Dermis blood vessel endothelial cell (primary cell): ENCODE results near the gene MAML2. TPM values are rescaled to one million over a fixed set of nuclear protein-coding genes. Genes with fewer than 3 reads are reported as not detected.
"Not testable (repeated sequence)": the region's sequence is repeated elsewhere in the genome, so short reads cannot be mapped to it uniquely, and the experiment has no call there.

Source experiments
- DNase-seq: peaks from one replicate; pipeline ENCODE4 v3.0.0; 2010
- total RNA-seq: library from RNA; depleted of rRNA; stranded (reverse); fragments of >200 nt; gene quantifications from 2 replicates; pipeline ENCODE4 v1.2.3, GENCODE V29; 2014

Gene MAML2
- total RNA-seq, 1 donor from 2014 or later, result 6.3 TPM

DNA sequence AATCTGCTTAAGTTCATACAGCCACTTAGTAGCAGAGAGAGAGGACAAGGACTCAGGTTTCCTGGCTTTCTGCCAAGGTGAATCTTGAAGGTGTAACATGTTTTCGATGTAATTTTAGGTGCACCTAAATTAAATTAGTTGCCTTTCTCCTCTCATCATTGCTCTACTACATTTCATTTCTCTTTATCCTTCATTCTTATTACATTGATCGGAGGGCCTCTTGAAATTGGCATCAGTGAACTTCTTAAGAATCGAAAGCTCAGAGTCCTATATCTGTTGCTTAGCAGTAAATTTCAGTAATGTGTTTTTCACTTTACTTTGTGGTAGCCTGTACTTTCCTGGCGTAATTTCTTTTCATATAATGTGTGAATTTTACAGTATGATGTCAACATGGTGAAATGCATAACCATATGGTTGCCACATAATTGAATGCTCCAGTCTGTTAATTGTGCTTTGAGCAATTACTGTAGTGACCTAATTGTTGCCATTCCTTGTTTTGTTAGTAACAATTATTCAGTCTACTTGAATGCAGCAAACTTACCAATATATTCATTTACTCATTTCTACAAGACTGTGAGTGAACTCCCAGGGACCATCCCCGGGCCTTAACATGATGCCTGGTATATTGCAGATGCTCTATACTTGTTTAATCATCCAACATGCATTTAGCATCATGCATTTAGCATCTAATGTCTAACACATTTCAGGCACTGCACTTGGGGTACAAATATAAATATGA is 138.1 kb downstream of the MAML2 start:
- DNase-seq, result no peak

DNA sequence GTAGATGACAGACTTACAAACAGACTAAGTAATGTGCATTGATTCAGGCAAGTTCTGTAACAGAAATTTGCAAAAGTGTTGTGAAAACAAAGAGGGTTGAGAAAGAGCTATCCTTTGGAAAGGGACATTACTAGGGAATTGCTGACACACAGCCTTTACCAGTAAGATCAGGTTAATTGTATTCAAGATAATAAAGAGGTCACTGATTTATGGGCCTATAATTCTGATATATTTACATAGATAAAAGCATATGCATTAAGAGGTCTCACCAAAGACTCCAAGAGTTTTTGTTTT is 138.7 kb downstream of the MAML2 start:
- DNase-seq, result no peak

DNA sequence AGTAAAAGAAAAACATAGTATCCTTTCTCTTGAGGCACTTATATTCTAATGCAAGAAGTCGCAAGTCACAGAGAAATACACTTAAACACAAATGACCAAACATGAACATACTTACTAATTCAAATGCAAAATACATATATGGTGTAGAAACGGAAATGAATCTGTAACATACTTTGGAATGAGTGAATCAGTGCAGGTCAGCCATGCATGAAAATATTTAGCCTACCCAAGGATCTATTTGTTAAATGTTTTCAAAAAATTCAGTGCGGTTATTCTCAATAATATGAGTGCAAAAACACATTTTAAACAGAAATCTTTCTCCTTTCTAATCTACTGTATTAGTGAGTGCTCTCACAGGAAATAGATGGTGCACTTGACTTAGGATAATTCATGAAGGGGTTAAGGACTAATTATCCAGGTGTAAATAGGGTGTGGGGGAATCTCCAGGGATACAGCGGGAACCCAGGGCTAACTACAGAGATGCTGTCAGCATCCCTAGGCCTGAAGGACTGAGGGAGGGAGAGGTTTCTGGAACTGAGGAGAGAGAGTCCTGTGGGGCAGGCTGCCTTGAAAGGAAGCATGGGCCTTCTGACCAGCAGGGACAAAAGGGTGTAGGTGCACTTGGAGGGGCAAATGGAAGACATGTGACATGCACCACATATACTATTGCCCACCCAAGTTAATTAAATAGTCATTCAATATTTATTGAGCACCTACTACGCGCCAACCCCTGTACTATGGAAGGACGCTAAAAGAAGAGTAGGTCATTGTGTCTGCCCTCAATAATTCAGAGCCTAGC is 139.2 kb downstream of the MAML2 start:
- DNase-seq, result no peak

DNA sequence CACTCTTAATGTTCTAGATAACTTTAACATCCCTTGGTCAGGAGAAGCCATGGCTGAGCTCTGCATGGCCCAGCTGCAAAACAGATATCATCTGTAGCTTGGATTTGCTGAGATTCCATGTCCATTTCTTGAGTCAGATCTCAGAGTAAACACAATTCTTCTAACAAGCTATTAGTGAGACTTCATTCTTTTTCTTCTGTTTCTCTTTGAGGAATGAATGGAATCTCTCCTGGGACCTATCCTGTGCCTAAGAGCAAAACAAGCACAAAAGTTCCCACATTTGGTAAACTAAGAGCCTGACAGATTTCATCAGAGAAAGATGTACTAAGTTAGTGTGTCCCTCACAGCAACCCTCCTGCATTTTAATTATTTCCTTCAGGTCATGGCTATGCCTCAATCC is 142.8 kb downstream of the MAML2 start:
- DNase-seq, result peak; percentile 49

DNA sequence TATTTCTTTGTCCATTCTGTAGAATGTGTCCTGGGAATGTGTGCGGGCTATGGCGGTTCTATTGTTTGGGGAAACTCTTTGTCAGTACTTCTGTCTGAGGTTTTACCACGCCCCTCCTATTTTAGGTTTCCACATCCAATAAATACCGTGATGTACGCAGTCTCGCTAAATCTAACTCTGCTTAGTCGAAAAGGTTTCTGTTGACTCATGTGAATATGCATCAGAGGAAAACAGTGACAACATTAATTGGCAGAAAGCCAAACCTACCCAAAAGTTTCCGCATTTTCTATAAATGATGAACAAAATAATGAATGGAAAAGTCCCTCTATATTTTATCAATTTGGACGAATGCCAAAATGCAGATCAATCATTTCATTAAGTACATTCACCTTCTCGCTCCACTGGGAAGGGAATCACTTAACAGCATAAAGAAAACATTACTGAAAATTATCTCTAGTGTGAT is 143.4 kb downstream of the MAML2 start:
- peak; percentile 94 for DNase-seq

DNA sequence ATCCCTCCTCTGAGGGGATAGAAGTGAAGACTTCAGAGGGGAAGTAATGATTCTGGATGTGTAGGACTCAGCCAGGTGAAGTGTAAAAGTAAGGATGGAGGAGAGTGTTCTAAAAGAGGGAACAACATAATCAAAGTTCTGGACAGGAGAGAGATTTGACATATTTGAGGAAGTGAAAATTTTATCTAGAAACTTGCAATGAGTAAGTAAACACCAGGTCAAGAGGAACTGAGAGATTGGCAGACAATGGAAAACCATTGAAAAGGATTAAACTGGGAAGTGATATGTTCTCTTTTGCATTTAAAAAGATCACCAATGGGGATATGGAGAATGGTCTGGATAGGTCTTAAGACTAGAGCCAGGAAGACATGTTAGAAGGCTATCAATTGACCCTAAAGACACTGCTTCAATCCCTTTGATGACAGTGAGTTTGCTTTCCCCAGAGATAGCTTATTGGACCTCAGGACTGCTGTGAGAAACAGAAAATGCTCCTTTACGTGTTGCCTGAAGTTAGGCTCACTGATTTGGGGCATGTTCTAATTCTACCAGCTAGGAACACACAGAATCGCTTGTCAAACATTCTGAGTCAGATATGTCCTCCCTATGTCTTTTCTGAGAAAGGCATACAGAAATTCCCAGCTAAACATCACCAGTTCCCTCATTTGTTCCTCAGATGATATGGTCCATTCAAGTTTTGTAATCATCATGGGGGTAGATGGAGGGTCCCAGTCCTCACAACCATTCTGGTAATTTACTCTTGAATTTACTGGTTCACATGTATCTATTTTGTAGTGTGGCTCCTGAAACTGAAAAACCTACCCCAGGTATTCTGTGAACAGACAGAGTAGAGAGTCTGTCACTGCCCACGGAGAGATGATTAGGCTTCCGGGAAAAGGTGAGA is 144.9 kb downstream of the MAML2 start:
- no peak for DNase-seq

DNA sequence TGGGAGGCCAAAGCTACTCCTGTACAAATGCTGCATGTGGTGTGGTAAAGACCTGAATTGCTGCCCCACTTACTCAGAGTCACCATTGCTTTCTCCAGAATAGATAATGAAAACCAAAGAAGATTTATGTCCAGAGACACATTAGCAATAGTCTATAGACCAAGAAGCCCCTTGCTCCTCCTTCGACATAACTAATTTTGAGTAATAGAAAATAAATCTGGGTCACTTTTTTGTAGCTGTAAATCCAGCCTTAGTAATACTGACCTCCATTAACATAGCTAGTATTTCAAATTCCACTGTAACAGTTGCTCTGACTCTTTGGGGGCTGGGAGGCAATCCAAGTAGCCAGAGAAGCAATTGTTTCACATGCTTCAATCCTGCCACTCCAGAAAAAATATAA is 145.9 kb downstream of the MAML2 start:
- DNase-seq, result no peak

DNA sequence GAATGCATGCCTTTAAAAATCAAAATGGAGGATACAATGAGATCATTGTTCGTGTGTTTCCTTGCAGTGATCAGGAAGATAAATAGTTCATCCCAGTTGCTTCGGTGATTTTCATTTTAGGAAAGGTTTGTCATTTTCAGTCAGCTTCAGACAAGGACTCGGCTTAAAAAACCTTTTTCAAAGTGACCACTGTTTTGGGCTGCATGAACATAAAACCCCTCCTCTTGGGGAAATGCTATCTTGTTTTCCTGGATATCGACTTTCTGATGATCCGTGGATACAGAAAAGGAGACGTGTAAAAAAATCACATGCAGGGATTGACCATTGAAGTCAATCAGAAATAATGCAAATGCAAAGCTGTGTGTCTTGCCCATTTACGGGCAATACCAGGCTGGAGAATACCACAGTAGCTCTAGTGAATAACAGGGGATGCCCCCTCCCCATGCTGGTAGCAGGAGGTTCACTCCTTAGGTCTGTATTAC is 146.8 kb downstream of the MAML2 start:
- DNase-seq, result no peak

DNA sequence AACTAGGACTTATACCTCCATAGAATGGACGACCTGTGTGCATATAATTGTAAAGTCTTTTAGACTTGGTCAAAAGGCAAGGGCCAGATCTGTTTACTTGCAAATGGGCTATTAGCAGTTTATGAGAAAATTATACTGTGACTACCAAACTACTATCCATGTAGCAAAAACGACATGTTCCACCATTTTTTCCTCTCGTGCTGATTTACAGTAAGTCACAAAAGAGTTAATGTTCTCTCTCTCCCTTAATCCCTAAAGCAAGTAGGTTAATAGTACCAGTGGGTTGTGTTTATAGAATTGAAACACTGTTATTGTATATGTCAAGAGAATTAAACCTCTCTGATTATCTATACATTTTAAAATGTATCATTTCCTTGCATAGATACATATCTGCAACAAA is 147.3 kb downstream of the MAML2 start:
- no peak for DNase-seq

DNA sequence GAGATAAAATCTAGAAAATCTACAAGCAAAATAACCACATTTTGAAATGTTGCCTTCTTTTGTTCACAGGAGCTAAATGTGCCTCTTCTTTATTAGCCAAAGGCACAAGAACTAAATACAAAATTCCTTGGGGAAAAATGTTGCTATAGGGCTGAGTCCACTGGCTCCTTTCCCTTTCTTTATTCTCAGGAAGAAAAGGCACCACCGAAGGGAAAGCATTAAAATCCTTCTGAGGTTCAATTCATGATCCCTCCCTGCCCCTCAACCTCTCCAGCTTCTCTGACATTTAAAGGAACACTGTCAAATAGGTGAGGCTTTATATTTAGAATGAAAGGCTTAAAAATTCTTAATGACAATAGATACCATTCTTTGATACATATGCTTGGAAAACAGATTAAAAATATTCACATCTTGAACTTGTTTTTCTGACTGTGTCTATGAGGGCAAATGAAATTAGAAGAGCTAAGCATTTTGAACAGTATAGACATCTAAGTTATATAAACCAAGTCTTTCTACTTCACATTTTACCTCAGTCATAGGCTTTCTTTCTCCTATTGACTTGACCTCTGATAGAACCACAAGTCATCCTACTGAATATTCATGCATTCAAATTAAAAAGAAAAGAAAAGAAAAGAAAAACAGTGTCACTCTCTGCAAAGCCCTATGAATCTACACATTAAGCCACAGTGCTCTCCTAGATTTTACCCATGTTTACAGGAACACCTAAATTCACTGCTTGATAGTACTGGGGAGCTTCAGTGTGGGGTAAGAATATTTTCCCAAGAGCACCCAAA is 148.2 kb downstream of the MAML2 start:
- DNase-seq, result no peak

DNA sequence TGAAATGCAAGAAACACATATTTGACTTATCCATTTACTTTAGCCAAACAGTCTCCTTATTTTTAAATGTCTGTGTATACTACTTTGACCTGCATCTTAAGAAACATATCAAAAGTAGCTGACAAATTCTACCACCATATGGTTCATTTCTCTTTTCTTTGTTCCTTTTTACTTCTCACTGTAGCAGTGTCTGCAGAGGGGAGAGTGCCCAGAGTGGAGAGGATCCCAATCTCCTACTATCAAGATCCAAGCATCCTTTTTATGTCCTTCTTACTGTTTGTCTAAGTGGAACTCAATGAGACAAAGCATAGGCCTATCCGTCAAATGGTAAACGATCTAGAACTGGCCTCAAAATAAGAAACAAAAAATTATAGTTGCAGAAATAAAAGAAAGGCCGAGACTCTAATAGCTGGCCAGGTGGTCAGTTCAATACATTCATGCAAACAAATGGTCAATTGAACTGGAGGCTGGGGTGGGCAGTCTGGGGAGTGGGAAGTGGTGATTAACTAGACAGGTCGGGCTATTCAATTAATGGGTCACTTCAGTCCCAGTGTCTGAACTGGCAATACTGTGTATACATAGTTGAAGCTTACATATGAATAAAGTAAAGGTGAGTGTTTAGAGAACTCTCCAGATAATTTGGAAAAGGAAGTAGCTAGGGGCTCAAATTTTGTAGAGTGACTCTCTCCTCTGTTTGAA is 149.1 kb downstream of the MAML2 start:
- no peak for DNase-seq

DNA sequence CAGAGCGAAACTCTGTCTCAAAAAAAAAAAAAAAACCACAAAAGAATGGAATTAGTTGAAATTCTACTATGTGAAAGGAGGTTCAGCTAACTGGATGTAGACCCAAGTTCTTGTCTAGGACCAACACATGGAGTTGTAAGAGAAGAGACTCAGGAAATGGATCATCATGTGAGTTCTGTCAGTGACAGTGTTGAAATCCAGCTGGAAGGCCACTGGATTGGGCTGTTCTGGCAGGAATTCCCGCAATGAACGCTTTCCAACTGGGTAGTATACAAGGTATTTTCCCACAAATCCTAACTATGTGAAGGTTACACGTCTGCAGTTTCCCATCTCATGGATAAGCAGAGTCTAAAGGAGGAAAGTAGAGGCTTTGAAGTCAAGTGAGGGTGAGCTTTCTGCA is 151.2 kb downstream of the MAML2 start:
- no peak for DNase-seq

DNA sequence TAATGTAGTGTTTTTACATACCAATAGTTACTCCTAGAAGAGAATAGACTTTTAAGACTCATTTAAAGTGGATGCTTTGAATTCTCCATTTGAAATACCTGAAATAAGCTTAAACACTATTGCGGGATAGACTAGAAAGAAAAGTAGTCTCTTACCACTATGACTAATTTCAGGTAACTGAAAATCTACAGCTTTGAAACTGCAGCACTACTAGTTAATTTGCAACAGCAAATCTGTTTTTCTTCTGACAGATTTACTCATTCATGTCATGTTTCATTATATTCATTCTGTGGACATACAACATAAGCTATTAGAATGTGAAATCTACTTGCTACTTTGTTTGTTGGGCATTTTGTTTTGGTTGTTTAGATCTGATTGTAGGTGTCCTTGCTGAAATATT is 153.6 kb downstream of the MAML2 start:
- DNase-seq, result no peak

DNA sequence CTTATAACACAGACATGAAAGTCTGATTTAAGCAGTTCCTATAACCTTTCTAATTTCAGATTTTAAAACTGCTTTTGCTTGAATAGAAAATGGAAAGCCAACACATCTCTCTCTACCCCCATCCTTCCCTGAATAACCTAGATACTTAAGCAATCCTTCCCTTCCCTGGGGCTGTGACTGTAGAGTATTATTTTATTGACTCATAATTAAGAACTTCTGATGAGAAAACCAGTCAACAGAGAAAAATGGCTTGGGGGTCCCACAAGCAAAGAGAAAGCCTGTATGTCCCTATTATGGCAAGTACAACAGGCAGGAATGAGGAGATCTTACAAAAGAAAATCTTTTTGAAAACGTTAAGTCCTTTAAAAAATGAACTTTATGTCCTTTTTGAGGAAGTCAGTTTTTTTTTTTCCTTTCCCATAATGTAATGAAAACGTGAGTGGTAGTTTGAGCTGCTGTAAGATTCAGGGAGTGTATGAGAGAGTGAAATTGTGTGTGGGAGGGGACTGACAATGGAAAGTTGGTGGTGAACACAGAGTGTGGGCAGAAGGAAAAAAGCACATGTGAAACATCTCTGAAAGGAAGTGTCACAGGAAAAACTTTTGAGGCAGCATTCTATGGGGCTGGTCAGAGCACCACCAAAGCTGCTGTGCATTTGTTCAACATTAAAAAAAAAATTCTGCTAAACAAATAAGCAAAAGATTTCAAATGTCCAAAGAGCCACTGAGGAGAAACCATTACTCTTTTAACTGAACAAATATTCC is 154.6 kb downstream of the MAML2 start:
- peak; percentile 47 for DNase-seq

DNA sequence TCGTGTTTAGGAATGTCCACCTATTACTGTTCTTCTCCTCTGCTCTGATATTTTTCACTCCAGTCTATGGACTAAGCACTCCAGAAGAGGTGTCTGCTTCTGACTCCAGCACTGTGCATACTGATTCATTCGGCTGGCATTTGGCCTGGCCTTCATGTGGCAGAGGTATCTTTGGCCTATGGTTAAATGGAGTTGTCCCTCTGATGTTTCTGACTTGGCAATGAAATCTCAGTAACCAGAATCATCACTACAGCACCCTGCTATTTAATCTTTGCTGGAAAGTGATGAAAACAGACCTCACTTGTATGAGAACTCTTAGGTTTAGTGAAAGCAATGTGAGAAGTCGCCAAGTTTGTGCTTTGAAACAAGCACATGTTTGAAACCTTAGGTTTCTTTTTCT is 155.2 kb downstream of the MAML2 start:
- peak; percentile 37 for DNase-seq

DNA sequence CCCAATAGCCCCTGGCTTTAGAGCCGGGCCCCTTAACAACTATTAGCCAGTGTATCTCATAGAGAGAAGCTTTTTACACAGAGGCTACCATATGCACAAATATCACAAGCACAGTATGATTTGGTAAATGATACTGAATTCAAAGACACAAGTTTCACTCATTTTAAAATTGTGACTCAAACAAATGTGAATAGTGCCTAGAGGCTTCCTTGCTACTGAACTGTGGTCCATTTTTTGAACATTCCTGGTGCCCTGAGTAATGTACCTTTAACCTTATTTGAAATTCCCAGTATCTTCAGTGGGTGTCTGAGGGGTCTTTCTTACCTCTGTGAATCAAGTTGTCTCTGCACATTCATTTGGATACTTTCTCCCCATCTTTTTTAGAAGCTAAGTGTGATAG is 156.2 kb downstream of the MAML2 start:
- no peak for DNase-seq

DNA sequence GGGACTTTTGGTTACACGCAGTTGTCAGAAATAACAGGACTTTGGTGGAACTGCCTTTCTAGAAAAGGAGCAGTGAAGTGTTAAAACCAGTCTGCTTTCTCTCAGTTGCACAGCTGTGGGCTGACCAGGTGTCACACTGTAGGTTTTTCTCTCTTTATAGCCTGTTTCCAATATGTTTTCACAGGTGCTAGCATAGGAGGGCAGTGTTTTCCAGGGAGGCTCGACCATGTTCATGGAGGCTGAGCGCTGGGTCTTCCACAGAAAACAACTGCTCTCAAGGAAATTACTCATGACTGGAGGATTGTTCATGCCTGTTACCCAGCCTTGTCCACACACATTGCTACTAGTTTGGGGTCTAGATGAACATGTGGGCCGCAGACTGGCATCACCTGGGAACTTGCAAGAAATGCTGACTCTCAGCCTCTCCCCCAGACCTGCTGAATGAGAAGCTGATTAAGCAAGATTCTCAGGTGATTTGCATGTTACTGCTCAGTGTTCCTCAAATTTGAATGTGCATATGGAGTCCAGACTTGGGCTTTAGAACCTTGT is 157.7 kb downstream of the MAML2 start:
- peak; percentile 57 for DNase-seq

DNA sequence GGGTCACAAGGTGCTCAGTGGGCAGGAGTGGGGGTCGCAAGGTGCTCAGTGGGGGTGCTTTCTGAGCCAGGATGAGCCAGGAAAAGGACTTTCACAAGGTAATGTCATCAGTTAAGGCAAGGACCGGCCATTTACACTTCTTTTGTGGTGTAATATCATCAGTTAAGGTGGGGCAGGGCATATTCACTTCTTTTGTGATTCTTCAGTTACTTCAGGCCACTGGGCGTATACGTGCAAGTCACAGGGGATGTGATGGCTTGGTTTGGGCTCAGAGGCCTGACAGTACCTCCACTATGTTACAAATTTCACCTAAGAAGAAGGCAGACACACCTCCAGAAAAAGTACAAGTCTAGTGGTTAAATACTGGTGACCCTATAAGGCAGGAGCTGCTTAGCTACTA is 162.1 kb downstream of the MAML2 start:
- DNase-seq, result not testable (repeated sequence)

DNA sequence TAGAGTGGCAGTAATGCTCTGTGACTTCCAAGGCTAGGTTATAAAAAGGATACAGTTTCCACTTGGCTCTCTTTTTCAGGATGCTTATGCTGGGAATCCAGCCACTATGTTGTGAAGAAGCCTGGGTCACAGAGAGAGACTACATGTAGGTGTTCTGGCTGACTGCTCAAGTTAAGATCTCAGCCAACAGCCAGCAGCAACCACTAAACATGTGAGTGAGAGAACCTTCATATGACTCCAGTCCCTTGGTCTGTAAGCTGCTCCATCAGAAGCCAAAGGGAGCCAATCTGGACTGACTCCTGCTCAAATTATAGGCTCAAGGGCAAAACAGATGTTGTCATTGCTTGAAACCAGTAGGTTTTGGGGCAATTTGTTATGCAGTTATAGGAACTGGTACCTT is 162.7 kb downstream of the MAML2 start:
- no peak for DNase-seq

DNA sequence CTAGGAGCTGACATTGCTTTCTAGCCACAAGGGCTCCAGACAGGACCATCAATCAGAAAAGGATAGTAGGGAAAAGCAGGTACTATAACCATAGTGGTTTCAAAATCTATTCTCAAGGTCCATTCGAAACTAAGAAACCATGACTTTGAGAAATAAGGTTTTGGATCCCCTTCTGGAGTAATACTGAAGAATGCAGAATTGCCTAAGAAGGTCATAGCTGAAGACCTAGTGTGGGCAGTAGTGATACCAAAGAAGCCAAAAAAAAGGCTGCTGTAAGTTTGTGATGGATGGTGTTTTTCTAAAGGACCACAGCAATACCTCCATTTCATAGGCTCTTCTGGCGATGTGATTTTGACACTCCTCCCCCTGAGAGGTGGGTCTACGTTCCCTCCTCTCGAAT is 163.1 kb downstream of the MAML2 start:
- DNase-seq, result no peak

DNA sequence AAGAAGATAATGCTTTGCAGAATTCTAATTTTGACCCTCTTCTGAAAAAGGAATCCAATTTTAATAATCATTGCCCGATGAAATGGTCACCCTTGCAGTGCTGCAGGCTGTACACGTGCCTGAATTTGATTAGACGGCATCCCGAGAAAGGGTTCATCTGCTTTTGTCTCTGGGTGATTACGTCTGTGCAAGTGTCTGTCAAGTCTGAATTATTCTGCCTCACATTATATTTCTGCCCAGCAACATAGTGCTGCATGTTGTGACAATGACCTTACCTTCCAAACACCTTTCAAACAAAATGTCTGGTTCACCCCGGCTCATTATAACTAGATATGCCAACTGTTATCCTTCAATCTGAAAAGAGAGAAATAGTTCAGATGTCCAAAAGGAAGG is 164.1 kb downstream of the MAML2 start:
- DNase-seq, result no peak
